HepG2 (cell line): Measurements from ENCODE around the gene RNU1-2. TPM values are rescaled to one million over a fixed set of nuclear protein-coding genes. Genes with fewer than 3 reads are reported as not detected.

Experiments used
- ATAC-seq: fragments of 200-7000 bp; cut with Tn5 transposase; 3 replicates; pipeline ENCODE4 v1.9.1; 2020; ENCODE audit warnings: mild to moderate bottlenecking, moderate library complexity
- BruUV-seq: library from RNA; stranded (reverse); fragments of 400-500 nt; replicated peaks from 2 replicates; lab custom pipeline; 2021; lab: Mats Ljungman, UMichigan
- CTCF ChIA-PET: fragments of 300-600 bp; formaldehyde crosslinking; extraction: SDS; loops from one replicate; lab custom pipeline; 2021; ENCODE audit warnings: low total read pairs, inconsistent platforms, low intra/inter-chr PET ratio; lab: Yijun Ruan, JAX
- POLR2A ChIA-PET: fragments of 350-600 bp; sonication (Branson Sonifier 250); formaldehyde crosslinking; loops from one replicate; lab custom pipeline; 2020; ENCODE audit warnings: antibody characterized with exemption, inconsistent platforms; lab: Yijun Ruan, JAX
- DNase-seq: peaks from one replicate; pipeline ENCODE4 v3.0.0-alpha.2; 2015; ENCODE audit warnings: low spot score
- FAIRE-seq: peaks from 3 replicates; lab custom pipeline; 2011; peaks lifted over from hg19 to GRCh38; lab: Jason Lieb, UNC
- H2AFZ ChIP-seq: one replicate; pipeline ENCODE4 v1.6.1; 2011; ENCODE audit warnings: low read length, inconsistent platforms
- H3K27ac ChIP-seq: fragments of 300-600 bp; 3 replicates; pipeline ENCODE4 v1.8.0; 2011; ENCODE audit warnings: mixed run types, mild to moderate bottlenecking, mixed read lengths, low read length, inconsistent platforms; ENCODE audit not compliant: insufficient read depth; ENCODE audit errors: extremely low read length
- H3K27me3 ChIP-seq, 2 experiments: fragments of 200-600 bp in 1 of 2; 2 replicates in 1 of 2; 3 replicates in 1 of 2; pipeline versions ENCODE4 v1.6.0 to v1.8.0; 2011; ENCODE audit warnings: low read length in 2 of 2, mild to moderate bottlenecking in 2 of 2, moderate library complexity in 2 of 2, inconsistent platforms in 1 of 2; ENCODE audit not compliant: insufficient read depth in 2 of 2, control insufficient read depth in 1 of 2
- H3K36me3 ChIP-seq, 2 experiments: fragments of 200-600 bp in 1 of 2; replicated peaks in 1 of 2; 2 replicates in 1 of 2; 3 replicates in 1 of 2; pipeline versions ENCODE4 v1.5.1 to v1.8.0; 2011; ENCODE audit warnings: low read length in 2 of 2, inconsistent platforms in 1 of 2; ENCODE audit not compliant: insufficient read depth in 2 of 2, control insufficient read depth in 1 of 2
- H3K4me1 ChIP-seq: 2 replicates; pipeline ENCODE4 v1.5.1; 2012; ENCODE audit warnings: low read length, inconsistent platforms; ENCODE audit not compliant: insufficient read depth
- H3K4me2 ChIP-seq: 2 replicates; pipeline ENCODE4 v1.6.0; 2011; ENCODE audit warnings: low read depth, low read length, inconsistent platforms
- H3K4me3 ChIP-seq, 3 experiments: fragments of 200-600 bp in 1 of 3; sonication (generic), shearing (Covaris generic) in 1 of 3; replicated peaks in 1 of 3; 2 replicates each; pipeline ENCODE4 v1.5.1; 2011 to 2016; ENCODE audit warnings: low read length in 3 of 3, inconsistent platforms in 2 of 3, low read depth in 2 of 3, mild to moderate bottlenecking in 2 of 3, control low read depth in 1 of 3, mixed read lengths in 1 of 3; ENCODE audit not compliant: insufficient read depth in 1 of 3
- H3K79me2 ChIP-seq: one replicate; pipeline ENCODE4 v1.6.1; 2011; ENCODE audit warnings: low read length, inconsistent platforms; ENCODE audit not compliant: insufficient read depth
- H3K9ac ChIP-seq: 2 replicates; pipeline ENCODE4 v1.6.0; 2011; ENCODE audit warnings: mild to moderate bottlenecking, low read depth, low read length, inconsistent platforms; ENCODE audit not compliant: insufficient read depth
- H3K9me3 ChIP-seq: 2 replicates; pipeline ENCODE4 v1.5.1; 2012; ENCODE audit warnings: mild to moderate bottlenecking, low read length
- H4K20me1 ChIP-seq: 2 replicates; pipeline ENCODE4 v1.6.0; 2011; ENCODE audit warnings: inconsistent platforms, mild to moderate bottlenecking, low read length, moderate library complexity; ENCODE audit not compliant: insufficient read depth
- KDM4B ChIP-seq: sonication (generic); formaldehyde crosslinking; IDR thresholded peaks from 2 replicates; pipeline ENCODE4 v1.4.0; 2020; ENCODE audit warnings: missing genetic modification reagents
- RARG ChIP-seq: sonication (generic); formaldehyde crosslinking; IDR thresholded peaks from 2 replicates; pipeline ENCODE4 v1.4.0; 2020; ENCODE audit warnings: low read depth, mild to moderate bottlenecking, missing genetic modification reagents
- RFX5 ChIP-seq: IDR thresholded peaks from 2 replicates; pipeline ENCODE4 v1.6.1; 2011; ENCODE audit warnings: low read depth, low read length, improper control_type of control experiment
- ZBTB42 ChIP-seq: sonication (generic); formaldehyde crosslinking; IDR thresholded peaks from 2 replicates; pipeline ENCODE4 v1.5.0; 2020; ENCODE audit warnings: mild to moderate bottlenecking, missing genetic modification reagents
- ZNF891 ChIP-seq: sonication (generic); formaldehyde crosslinking; IDR thresholded peaks from 2 replicates; pipeline ENCODE4 v1.5.0; 2020; ENCODE audit warnings: mild to moderate bottlenecking, missing genetic modification reagents
- WGBS: methylation state at CpG from one replicate; pipeline ENCODE4 v1.1.6; 2017; ENCODE audit warnings: low lambda C conversion rate; 5-methylcytosine and 5-hydroxymethylcytosine counted together
- in situ Hi-C: cut with HindIII; loops from 2 replicates; pipeline ENCODE4 v1.10.0; 2017; ENCODE audit warnings: low pct_unique_long_range_greater_than_20kb; ENCODE audit not compliant: extremely low pct_ligation_motif_present
- intact Hi-C: fragments of 100-400 bp; cut with micrococcal nuclease; formaldehyde crosslinking; loops from one replicate; pipeline ENCODE4 v1.10.0; 2022; ENCODE audit not compliant: unreplicated experiment
- polyA plus RNA-seq, 8 experiments: library from polyadenylated mRNA; depleted of rRNA in 3 of 8; stranded (reverse) in 7 of 8; unstranded in 1 of 8; fragments of >200 nt; fragmentation: Illumina TruSeq in 4 of 8; extraction: Trizol in 4 of 8; gene quantifications; 2 replicates each; pipeline versions ENCODE4 v1.2.1 to v1.2.3, GENCODE V29; 2011 to 2016; ENCODE audit warnings: low read depth in 4 of 8, missing spikeins in 1 of 8, mixed read lengths in 1 of 8; ENCODE audit not compliant: insufficient read depth in 1 of 8
- total RNA-seq, 5 experiments: library from RNA; depleted of rRNA; stranded (reverse); fragments of >200 nt; fragmentation: Illumina TruSeq; extraction: Trizol; gene quantifications; 2 replicates each; pipeline ENCODE4 v1.2.3, GENCODE V29; 2016; ENCODE audit warnings: low read depth in 1 of 5
- TF ChIP-seq, protein P1 (sequence below): IDR thresholded peaks from 2 replicates; pipeline ENCODE4 v1.6.1; 2016; ENCODE audit warnings: low read depth, control low read depth
- TF ChIP-seq, protein P2 (sequence below): sonication (generic); formaldehyde crosslinking; IDR thresholded peaks from 2 replicates; pipeline ENCODE4 v1.5.1; 2020; ENCODE audit warnings: missing genetic modification reagents, mild to moderate bottlenecking, borderline replicate concordance

Gene RNU1-2
- total and polyA plus RNA-seq, 2 of the 13 experiments (the other 11 are each of a cell fraction or from before 2014, with no cell fraction given): under 0.01 to 11,018 TPM

DNA sequence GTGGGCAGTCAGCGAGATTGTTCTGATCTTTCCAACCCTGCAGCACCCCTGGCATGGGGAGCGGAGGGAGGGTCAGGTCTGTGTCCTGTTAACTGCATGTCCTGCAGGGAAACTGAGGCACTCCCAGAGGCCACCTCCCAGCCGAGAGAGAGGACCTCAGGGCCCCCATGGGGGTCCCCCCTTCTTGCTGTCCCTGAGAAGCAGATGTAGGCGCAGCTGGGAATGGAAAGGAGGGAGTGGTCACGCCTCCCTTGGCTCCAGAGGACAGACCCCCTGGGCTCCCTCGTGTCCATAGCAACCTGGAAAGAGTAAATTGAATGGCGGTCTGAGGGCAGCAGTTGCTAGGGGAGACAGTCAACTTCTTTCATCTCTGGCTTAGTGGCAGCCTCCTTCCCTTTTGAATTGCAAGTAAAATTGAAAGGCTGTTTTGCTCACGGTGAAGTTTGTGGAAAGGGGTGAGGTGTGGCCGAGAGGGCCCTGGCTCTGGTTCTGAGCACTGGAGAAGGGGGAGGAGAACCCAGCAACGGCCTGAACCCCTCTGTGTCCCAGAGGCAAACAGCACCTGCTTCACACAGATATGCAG lies 30.8 kb downstream of the RNU1-2 start:
- H3K79me2 ChIP-seq: no peaks in the 10 kb centered on the region
- FAIRE-seq (no peak), DNase-seq (no peak), ATAC-seq (no peak)
- H3K4me3 ChIP-seq: no peak overlapping the region
- no peak overlapping the region for H2AFZ ChIP-seq
- in situ Hi-C loops: no loop called here
- TF ChIP-seq, protein P1, sequence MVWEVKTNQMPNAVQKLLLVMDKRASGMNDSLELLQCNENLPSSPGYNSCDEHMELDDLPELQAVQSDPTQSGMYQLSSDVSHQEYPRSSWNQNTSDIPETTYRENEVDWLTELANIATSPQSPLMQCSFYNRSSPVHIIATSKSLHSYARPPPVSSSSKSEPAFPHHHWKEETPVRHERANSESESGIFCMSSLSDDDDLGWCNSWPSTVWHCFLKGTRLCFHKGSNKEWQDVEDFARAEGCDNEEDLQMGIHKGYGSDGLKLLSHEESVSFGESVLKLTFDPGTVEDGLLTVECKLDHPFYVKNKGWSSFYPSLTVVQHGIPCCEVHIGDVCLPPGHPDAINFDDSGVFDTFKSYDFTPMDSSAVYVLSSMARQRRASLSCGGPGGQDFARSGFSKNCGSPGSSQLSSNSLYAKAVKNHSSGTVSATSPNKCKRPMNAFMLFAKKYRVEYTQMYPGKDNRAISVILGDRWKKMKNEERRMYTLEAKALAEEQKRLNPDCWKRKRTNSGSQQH: no peak
- peak; percentile 48; the same call in 1 of the 2 replicates for TF ChIP-seq RFX5
- ChIA-PET POLR2A (no interaction called here), CTCF (no interaction called here)
- H3K9me3 ChIP-seq: no peaks in the 10 kb centered on the region
- intact Hi-C loops: no loop called here
- no peak overlapping the region for H3K4me2 ChIP-seq
- H3K27ac ChIP-seq: no peak overlapping the region
- no peaks in the 10 kb centered on the region; a peak in 2 of 5 replicates for H3K27me3 ChIP-seq
- H3K9ac ChIP-seq: no peak overlapping the region
- no TSS peak for BruUV-seq
- WGBS: 35% methylated on average over 8 of the region's 10 CpGs
- no peaks in the 10 kb centered on the region for H4K20me1 ChIP-seq
- no peaks in the 10 kb centered on the region for H3K36me3 ChIP-seq
- peaks cover 1% of the 10 kb centered on the region; the same call in 1 of the 2 replicates for H3K4me1 ChIP-seq

DNA sequence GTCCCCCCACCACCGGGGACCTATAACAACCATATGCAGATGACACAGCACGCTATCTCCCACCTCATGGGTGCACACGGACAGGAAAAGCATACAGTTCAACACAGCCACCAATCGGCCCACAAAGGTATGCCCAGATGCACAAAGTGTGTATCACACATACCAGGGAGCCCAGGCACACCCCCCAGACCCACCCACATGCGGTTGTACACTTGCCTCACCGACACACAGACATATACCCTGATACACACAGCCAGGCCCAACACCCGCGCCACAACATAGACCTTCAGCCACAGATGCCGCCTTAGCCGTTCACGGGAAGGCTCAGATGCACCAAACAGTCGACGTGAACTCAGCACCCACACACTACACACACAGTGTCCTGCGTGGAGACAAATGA lies 31.5 kb downstream of the RNU1-2 start:
- H2AFZ ChIP-seq: no peak overlapping the region
- no peak for FAIRE-seq
- no peaks in the 10 kb centered on the region; a peak in 1 of 5 replicates for H3K27me3 ChIP-seq
- H3K79me2 ChIP-seq: no peaks in the 10 kb centered on the region
- in situ Hi-C loops (no loop called here), intact Hi-C loops (no loop called here)
- DNase-seq: no peak
- no peaks in the 10 kb centered on the region for H3K36me3 ChIP-seq
- no TSS peak for BruUV-seq
- no peak overlapping the region for H3K4me3 ChIP-seq
- TF ChIP-seq KDM4B (CRISPR knock-in tag) (no peak), ZNF891 (CRISPR knock-in tag) (no peak), RARG (CRISPR knock-in tag) (no peak), ZBTB42 (no peak)
- TF ChIP-seq, protein P2, sequence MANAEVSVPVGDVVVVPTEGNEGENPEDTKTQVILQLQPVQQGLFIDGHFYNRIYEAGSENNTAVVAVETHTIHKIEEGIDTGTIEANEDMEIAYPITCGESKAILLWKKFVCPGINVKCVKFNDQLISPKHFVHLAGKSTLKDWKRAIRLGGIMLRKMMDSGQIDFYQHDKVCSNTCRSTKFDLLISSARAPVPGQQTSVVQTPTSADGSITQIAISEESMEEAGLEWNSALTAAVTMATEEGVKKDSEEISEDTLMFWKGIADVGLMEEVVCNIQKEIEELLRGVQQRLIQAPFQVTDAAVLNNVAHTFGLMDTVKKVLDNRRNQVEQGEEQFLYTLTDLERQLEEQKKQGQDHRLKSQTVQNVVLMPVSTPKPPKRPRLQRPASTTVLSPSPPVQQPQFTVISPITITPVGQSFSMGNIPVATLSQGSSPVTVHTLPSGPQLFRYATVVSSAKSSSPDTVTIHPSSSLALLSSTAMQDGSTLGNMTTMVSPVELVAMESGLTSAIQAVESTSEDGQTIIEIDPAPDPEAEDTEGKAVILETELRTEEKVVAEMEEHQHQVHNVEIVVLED (CRISPR knock-in tag): no peak
- H3K9me3 ChIP-seq: no peaks in the 10 kb centered on the region
- no peak for ATAC-seq
- no peaks in the 10 kb centered on the region for H4K20me1 ChIP-seq
- H3K9ac ChIP-seq: no peak overlapping the region
- ChIA-PET CTCF (no interaction called here), POLR2A (no interaction called here)
- no peak overlapping the region for H3K4me2 ChIP-seq
- 78% methylated on average over 10 of the region's 14 CpGs for WGBS
- H3K4me1 ChIP-seq: no peaks in the 10 kb centered on the region
- H3K27ac ChIP-seq: no peak overlapping the region
